Measurements from ENCODE around the gene ADCY4.

DNA sequence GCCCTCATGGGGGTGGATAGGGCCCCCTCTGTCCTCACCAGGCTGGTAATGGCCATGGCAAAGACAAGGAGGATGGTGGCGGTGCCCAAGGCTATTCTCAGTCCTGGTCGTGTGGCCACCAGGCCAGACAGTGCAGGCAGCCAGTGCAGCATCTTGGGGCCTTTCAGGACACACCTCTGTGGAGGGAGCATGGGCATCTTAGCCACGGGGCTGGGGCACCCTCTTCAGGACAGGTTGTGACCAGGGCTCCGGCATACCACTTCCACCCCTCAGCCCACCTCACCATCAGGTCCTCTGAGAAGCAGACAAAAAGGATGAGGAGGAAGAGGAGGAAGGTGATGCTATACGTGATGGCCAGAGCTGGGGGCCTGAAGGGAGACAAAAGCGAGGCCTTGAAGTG lies 10.8 kb downstream of the ADCY4 start:
- TF ChIP-seq SP1 (IDR thresholded peaks at IDR 0.05; ENCODE audit: low read depth, low read length) (no peak), CHD2 (IDR thresholded peaks at IDR 0.05; ENCODE audit: borderline replicate concordance, low read depth, low read length) (no peak), YY1 (IDR thresholded peaks at IDR 0.05; ENCODE audit: low read depth, low read length) (no peak), SMAD1 (IDR thresholded peaks at IDR 0.05; ENCODE audit: low read depth, partially characterized antibody) (no peak), NR2C2 (IDR thresholded peaks at IDR 0.05; ENCODE audit: borderline replicate concordance, control insufficient read depth, insufficient read length, low read depth) (no peak), EGR1 (IDR thresholded peaks at IDR 0.05; ENCODE audit: borderline replicate concordance in 1 of 2, low read depth in 2 of 2, low read length in 2 of 2) (no peak), NFYB (IDR thresholded peaks at IDR 0.05; ENCODE audit: insufficient read depth, low read depth, low read length) (no peak), ATF3 (IDR thresholded peaks at IDR 0.05; ENCODE audit: borderline replicate concordance, extremely low read depth, low read depth, low read length) (no peak), TCF12 (IDR thresholded peaks at IDR 0.05; ENCODE audit: low read depth, low read length) (no peak), BCL3 (IDR thresholded peaks at IDR 0.05; ENCODE audit: borderline replicate concordance, insufficient read depth, low read depth, low read length, poor library complexity, severe bottlenecking) (no peak), GATAD2B (conservative IDR thresholded peaks at IDR 0.05; ENCODE audit: low read depth) (no peak), HDGF (IDR thresholded peaks at IDR 0.05) (no peak)
- TF ChIP-seq, protein P1, sequence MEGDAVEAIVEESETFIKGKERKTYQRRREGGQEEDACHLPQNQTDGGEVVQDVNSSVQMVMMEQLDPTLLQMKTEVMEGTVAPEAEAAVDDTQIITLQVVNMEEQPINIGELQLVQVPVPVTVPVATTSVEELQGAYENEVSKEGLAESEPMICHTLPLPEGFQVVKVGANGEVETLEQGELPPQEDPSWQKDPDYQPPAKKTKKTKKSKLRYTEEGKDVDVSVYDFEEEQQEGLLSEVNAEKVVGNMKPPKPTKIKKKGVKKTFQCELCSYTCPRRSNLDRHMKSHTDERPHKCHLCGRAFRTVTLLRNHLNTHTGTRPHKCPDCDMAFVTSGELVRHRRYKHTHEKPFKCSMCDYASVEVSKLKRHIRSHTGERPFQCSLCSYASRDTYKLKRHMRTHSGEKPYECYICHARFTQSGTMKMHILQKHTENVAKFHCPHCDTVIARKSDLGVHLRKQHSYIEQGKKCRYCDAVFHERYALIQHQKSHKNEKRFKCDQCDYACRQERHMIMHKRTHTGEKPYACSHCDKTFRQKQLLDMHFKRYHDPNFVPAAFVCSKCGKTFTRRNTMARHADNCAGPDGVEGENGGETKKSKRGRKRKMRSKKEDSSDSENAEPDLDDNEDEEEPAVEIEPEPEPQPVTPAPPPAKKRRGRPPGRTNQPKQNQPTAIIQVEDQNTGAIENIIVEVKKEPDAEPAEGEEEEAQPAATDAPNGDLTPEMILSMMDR (IDR thresholded peaks at IDR 0.05 in 2 of 3, conservative IDR thresholded peaks at IDR 0.05 in 1 of 3; ENCODE audit: control insufficient read depth in 2 of 3, extremely low read depth in 1 of 3, insufficient read depth in 1 of 3, low read depth in 3 of 3, low read length in 3 of 3): no peak
